HG03469 (cell line): ENCODE data around the gene THAP7.

Source experiments
- ATAC-seq: cut with Tn5 transposase; IDR thresholded peaks from one replicate; pipeline ENCODE4 v1.9.1; 2021; ENCODE audit warnings: mild to moderate bottlenecking, moderate library complexity, moderate number of reproducible peaks; ENCODE audit not compliant: unreplicated experiment

Gene THAP7

DNA sequence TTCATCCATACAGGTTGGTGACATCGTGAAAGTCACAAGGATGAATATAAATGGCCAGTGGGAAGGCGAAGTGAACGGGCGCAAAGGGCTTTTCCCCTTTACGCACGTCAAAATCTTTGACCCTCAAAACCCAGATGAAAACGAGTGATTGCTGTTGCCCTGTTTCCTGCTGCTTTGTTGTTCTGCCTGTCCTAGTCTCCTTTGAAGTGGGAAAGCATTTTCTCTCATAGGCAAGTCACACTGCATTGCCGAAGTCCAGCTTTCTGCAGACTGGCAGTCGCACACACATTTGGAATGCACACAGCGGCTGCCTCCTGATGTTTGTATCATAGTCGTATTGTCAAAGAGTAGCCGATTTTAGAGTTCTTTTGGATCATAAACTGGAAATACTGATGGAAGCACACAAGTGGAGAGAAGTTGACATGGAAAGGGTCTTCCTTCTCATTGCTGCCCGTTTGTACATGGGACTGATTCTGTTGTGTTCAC, 52.2 kb downstream of the THAP7 start:
- no peak for ATAC-seq
